HUES48 (cell line): Measurements from ENCODE around the gene SH3BP4.

ENCODE experiments used
- H3K27ac ChIP-seq: one replicate; pipeline ENCODE4 v1.7.0; 2013; ENCODE audit warnings: low read depth, low read length, inconsistent platforms
- H3K27me3 ChIP-seq: 2 replicates; pipeline ENCODE4 v1.6.1; 2013; ENCODE audit warnings: mild to moderate bottlenecking, low read length; ENCODE audit not compliant: control insufficient read depth, insufficient read depth
- H3K36me3 ChIP-seq: 2 replicates; pipeline ENCODE4 v1.6.1; 2013; ENCODE audit warnings: low read length; ENCODE audit not compliant: control insufficient read depth, insufficient read depth
- H3K4me1 ChIP-seq: 2 replicates; pipeline ENCODE4 v1.6.1; 2013; ENCODE audit warnings: mild to moderate bottlenecking, low read length; ENCODE audit not compliant: control insufficient read depth, insufficient read depth
- H3K4me3 ChIP-seq: 2 replicates; pipeline ENCODE4 v1.5.1; 2013; ENCODE audit warnings: mild to moderate bottlenecking, low read depth, low read length
- H3K9ac ChIP-seq: 2 replicates; pipeline ENCODE4 v1.6.1; 2013; ENCODE audit warnings: mild to moderate bottlenecking, low read depth, low read length, moderate library complexity
- H3K9me3 ChIP-seq: 2 replicates; pipeline ENCODE4 v1.6.1; 2013; ENCODE audit warnings: low read length; ENCODE audit not compliant: control insufficient read depth, insufficient read depth

The SH3BP4 gene

GRCh38 chr2:235068701-235069100 lies 116.9 kb downstream of the SH3BP4 start:
- Histone ChIP-seq H3K27ac (no peak overlapping the region), H3K36me3 (no peaks in the 10 kb centered on the region), H3K9ac (no peak overlapping the region), H3K4me1 (peaks cover 31% of the 10 kb centered on the region), H3K4me3 (no peak overlapping the region), H3K27me3 (no peaks in the 10 kb centered on the region), H3K9me3 (no peaks in the 10 kb centered on the region)

- Histone ChIP-seq H3K36me3 (no peaks in the 10 kb centered on the region), H3K4me1 (peaks cover 28% of the 10 kb centered on the region), H3K9me3 (no peaks in the 10 kb centered on the region), H3K27ac (peak overlapping the region; percentile 82), H3K4me3 (no peak overlapping the region), H3K27me3 (no peaks in the 10 kb centered on the region), H3K9ac (no peak overlapping the region)
Measured at GRCh38 chr2:235070063-235070706, 118.4 kb downstream of the SH3BP4 start.

DNA sequence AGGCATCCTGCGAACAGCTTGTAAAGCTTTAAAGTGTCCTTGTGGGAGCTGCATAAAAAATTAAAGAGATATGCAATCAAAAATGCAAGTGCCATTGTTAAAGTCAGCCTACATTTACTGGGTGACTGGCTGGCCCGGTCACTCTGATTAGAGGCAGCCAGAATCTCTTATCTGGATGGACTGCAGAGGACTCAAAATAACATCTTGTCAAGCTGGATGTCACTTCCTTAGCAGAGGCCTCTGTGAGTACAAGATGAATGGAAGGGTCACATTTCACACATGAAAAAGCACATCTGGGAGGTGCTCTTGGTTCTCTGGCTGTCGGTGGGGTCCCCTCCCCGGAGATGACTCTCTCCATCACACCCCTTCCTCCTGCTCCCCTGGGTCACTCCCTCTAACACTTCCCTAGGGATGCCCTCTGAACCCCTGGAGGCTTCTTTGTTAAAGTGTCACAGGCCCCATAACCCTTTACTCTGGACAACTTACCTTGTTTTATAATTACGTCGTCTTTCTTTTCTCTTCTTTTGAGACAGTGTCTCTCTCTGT lies 122.1 kb downstream of the SH3BP4 start:
- H3K4me1 ChIP-seq = peaks cover 21% of the 10 kb centered on the region
- H3K27me3 ChIP-seq = no peaks in the 10 kb centered on the region
- H3K36me3 ChIP-seq = no peaks in the 10 kb centered on the region
- H3K27ac ChIP-seq = no peak overlapping the region
- H3K4me3 ChIP-seq = no peak overlapping the region
- H3K9me3 ChIP-seq = no peaks in the 10 kb centered on the region
- H3K9ac ChIP-seq = no peak overlapping the region

DNA sequence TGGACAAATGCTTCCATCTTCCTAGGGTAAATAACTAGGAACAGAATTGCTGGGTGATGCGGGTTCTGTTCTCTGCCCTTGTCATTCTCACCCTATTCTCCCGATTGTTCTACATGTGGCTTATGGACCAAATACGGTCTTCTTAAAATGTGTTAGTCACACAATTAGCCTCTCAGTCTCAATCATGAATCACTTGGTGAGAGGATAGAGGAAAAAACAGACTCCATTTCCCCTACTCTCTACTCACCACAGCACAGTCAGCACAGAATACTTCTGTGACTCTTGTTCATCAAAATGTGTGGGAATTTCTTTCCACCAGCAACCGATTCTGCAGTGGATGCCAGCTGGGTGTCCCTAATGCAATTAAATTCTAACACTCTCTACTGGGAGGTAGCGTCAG lies 125.2 kb downstream of the SH3BP4 start:
- no peaks in the 10 kb centered on the region for H3K9me3 ChIP-seq
- no peaks in the 10 kb centered on the region for H3K36me3 ChIP-seq
- no peak overlapping the region for H3K27ac ChIP-seq
- 0 out of 2 replicates have a peak, but pooled peaks cover 6% of the 10 kb centered on the region for H3K4me1 ChIP-seq
- no peaks in the 10 kb centered on the region for H3K27me3 ChIP-seq
- H3K4me3 ChIP-seq = no peak overlapping the region
- H3K9ac ChIP-seq = no peak overlapping the region

DNA sequence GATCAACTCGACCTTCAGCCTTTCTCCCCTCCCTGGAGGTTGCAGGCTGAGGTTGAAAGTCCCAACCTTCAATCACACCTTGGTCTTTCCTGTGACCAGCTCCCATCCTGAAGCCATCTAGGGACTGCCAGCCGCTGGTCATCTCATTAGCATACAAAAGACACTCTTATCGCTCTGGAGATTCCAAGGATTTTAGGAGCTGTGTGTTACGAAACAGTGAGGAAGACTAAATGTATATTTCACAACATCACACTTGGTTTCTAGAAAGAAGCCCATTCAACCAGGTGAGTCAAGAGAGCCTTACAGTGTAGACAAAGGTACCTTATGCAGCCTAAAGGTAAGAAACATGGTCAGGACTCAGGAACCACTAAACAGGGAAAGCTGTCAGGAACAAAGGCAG lies 126.4 kb downstream of the SH3BP4 start:
- Histone ChIP-seq H3K27ac (no peak overlapping the region), H3K36me3 (no peaks in the 10 kb centered on the region), H3K9me3 (no peaks in the 10 kb centered on the region), H3K4me3 (no peak overlapping the region), H3K9ac (no peak overlapping the region), H3K4me1 (0 out of 2 replicates have a peak, but pooled peaks cover 6% of the 10 kb centered on the region), H3K27me3 (no peaks in the 10 kb centered on the region)

GRCh38 chr2:235078914-235079472 lies 127.2 kb downstream of the SH3BP4 start:
- H3K4me1 ChIP-seq = 0 out of 2 replicates have a peak, but pooled peaks cover 6% of the 10 kb centered on the region
- no peak overlapping the region for H3K4me3 ChIP-seq
- no peak overlapping the region for H3K9ac ChIP-seq
- H3K36me3 ChIP-seq = no peaks in the 10 kb centered on the region
- H3K27ac ChIP-seq = no peak overlapping the region
- H3K27me3 ChIP-seq = no peaks in the 10 kb centered on the region
- no peaks in the 10 kb centered on the region for H3K9me3 ChIP-seq

DNA sequence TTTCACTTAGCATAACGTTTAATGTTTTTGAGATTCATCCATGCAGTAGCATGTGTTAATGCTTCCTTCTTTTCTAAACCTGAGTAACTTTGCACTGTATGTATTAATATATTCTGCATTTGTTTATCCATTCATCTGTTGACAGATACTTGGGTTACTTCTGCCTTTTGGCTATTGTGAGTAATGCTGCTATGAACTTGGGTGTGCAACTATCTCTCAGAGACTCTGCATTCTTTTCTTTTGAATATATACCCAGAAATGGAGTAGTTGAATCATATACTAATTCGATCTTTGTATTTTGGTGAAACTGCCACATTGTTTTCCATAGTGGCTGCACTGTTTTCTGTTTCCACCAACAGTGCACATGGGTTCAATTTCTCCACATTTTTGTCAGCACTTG lies 128.3 kb downstream of the SH3BP4 start:
- Histone ChIP-seq H3K4me3 (no peak overlapping the region), H3K36me3 (no peaks in the 10 kb centered on the region), H3K9ac (no peak overlapping the region), H3K4me1 (0 out of 2 replicates have a peak, but pooled peaks cover 6% of the 10 kb centered on the region), H3K27me3 (no peaks in the 10 kb centered on the region), H3K9me3 (no peaks in the 10 kb centered on the region), H3K27ac (no peak overlapping the region)

GRCh38 chr2:235082578-235083338 lies 130.9 kb downstream of the SH3BP4 start:
- Histone ChIP-seq H3K36me3 (no peaks in the 10 kb centered on the region), H3K27ac (no peak overlapping the region), H3K4me3 (no peak overlapping the region), H3K4me1 (peaks cover 6% of the 10 kb centered on the region; the same call in 1 of the 2 replicates), H3K9me3 (no peaks in the 10 kb centered on the region), H3K9ac (no peak overlapping the region), H3K27me3 (no peaks in the 10 kb centered on the region)

DNA sequence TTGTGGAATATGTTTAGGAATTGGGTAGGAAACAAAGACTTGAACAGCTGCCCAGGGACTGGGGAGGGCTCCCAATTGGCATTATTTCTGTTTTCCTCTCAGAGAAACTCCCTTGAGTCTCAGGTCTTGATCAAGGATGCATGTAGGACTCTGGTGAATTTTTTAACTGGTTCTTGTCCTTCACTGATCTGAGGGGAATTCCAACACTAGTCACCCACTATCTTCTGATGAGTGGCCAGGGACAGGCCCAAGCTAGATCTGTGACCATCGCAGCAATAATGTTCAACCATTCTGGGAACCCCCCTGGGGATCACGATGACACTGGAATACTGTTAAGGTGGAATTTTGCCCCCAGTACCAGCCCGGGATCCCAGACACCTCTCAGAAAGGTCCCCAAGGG lies 132.0 kb downstream of the SH3BP4 start:
- no peak overlapping the region for H3K4me3 ChIP-seq
- no peaks in the 10 kb centered on the region; the same call in 1 of the 2 replicates for H3K4me1 ChIP-seq
- H3K36me3 ChIP-seq = no peaks in the 10 kb centered on the region
- no peak overlapping the region for H3K27ac ChIP-seq
- H3K9me3 ChIP-seq = no peaks in the 10 kb centered on the region
- no peak overlapping the region for H3K9ac ChIP-seq
- H3K27me3 ChIP-seq = no peaks in the 10 kb centered on the region

DNA sequence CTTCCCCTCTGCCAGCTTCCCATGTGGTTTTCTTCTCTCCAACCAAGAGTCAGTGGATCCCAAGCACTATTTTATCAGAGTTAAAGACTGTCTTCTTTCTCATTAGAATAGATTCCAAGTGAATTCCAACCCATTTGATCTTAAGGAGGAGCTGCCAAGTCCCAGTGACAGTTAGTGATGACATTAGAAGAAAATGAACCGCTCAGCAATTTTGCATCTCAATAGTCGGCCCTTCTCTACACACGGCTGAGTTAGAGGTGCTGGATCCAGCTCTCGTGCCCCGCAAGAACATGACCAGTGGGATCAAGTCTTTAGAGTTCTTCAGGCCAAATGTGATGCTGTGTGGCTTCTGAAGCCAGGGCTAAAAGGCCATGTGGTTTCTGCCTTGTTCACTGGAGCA lies 132.6 kb downstream of the SH3BP4 start:
- H3K27me3 ChIP-seq = no peaks in the 10 kb centered on the region
- no peak overlapping the region for H3K4me3 ChIP-seq
- H3K9me3 ChIP-seq = no peaks in the 10 kb centered on the region
- no peak overlapping the region for H3K9ac ChIP-seq
- H3K4me1 ChIP-seq = no peaks in the 10 kb centered on the region; the same call in 1 of the 2 replicates
- H3K27ac ChIP-seq = no peak overlapping the region
- no peaks in the 10 kb centered on the region for H3K36me3 ChIP-seq

DNA sequence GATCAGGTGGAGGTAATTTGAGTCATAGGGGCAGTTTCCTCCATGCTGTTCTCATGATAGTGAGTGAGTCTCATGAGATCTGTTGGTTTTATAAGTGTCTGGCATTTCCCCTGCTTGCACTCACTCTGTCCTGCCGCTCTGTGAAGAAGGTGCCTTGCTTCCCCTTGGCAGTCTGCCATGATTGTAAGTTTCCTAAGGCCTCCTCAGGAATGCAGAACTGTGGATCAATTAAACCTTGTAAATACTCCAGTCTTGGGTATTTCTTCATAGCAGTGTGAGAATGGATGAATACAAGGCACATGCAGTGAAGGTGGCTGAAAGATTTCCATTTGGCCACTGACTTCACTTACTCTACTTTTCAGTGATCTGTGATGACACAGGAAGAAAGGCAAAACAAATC lies 133.7 kb downstream of the SH3BP4 start:
- H3K27me3 ChIP-seq = no peaks in the 10 kb centered on the region
- H3K9me3 ChIP-seq = no peaks in the 10 kb centered on the region
- no peak overlapping the region for H3K27ac ChIP-seq
- H3K4me3 ChIP-seq = no peak overlapping the region
- H3K4me1 ChIP-seq = no peaks in the 10 kb centered on the region; the same call in 1 of the 2 replicates
- H3K36me3 ChIP-seq = no peaks in the 10 kb centered on the region
- no peak overlapping the region for H3K9ac ChIP-seq
